GM19239 (cell line): ENCODE results near the gene SMARCC1.
"Not testable (repeated sequence)": the region's sequence is repeated elsewhere in the genome, so short reads cannot be mapped to it uniquely, and the experiment has no call there.

Source experiments
- DNase-seq: peaks from one replicate; pipeline ENCODE4 v3.0.0; 2011; ENCODE audit warnings: low spot score; ENCODE audit not compliant: insufficient read length
- FAIRE-seq: peaks from 2 replicates; lab custom pipeline; 2011; peaks lifted over from hg19 to GRCh38; lab: Jason Lieb, UNC

SMARCC1 gene

GRCh38 chr3:47781685-47782445 is at the start of gene SMARCC1:
Gene SMARCC1 (minus strand): TSS chr3:47781893. CDS start chr3:47781797, 96 bp downstream.
- peak; percentile 87 for DNase-seq
- FAIRE-seq = peak; percentile 92

DNA sequence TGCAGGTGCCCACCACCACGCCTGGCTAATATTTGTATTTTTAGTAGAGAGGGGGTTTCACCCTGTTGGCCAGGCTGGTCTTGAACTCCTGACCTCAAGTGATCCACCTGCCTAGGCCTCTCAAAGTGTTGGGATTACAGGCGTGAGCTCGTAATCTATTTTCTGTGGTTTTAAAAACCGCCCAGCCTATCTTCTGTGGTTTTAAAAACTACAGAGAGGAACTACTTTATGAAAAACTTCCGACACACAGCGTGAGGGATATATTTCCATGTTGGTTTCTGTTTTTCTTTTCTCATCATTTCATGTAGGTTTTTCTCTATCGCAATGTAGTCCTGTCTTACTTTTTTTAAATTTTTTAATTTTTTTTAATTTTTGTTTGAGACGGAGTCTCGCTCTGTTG is 47.8 kb upstream of the SMARCC1 start:
- not testable (repeated sequence) for DNase-seq, FAIRE-seq

DNA sequence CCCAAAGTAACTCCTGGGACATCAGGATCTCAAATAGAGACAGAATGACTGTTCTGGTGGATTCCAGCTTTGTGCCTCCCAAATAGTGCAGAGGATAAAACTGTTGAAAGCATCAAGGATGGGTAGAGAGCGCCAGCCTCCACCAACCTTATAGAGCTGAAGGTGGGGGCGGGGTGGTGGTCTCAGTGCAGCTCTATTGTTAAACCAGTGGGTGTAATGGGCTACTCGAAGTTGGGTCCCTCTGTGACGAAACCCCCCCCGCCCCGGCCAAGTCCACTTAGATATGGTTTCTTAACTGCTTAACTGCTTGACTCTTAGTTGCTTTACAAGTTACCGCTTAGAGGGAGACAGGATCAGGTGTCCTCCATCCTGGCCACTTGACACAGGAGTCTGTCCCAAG is 43.9 kb upstream of the SMARCC1 start:
- FAIRE-seq (no peak), DNase-seq (no peak)

- peak; percentile 96 for DNase-seq
- peak; percentile 87 for FAIRE-seq
Observed at GRCh38 chr3:47824541-47825473, 43.1 kb upstream of the SMARCC1 start.

- DNase-seq = no peak
- no peak for FAIRE-seq
Observed at GRCh38 chr3:47817609-47818008, 35.9 kb upstream of the SMARCC1 start.

DNA sequence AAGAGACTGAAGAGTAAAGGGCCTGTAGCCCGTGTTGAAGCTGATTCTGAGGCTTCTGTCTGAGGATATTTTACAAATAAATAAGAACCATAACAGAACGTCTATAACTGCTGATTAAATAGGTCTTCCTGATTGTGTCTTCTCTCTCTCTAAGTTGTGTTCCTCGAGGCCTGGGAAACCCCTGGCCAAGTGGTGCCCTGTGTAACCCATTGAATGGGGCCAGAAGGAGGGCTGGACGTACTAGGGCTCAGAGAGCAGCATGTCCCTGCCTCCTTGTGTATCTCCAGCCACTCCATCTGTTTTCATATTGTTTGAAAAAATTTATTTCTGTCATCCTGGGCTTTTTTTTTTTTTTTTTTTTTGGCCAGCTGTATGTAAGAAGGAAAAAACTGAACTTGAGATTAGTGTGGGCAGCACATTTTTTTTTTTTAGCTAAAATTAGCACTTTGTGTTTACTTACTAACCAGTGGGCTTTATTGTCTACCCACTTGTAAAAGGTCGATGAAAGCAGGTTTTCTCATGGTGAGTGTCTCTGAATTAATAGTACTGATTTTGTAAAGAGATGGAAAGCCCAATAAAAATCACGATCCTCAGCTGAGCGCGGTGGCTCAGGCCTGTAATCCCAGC is 32.0 kb upstream of the SMARCC1 start:
- FAIRE-seq (no peak), DNase-seq (no peak)

GRCh38 chr3:47804577-47804976 is 22.9 kb upstream of the SMARCC1 start:
- DNase-seq (no peak), FAIRE-seq (no peak)

GRCh38 chr3:47803480-47804025 is 21.9 kb upstream of the SMARCC1 start:
- FAIRE-seq = peak; percentile 14
- DNase-seq = no peak

GRCh38 chr3:47802734-47803479 is 21.2 kb upstream of the SMARCC1 start, which contains the start of gene DHX30:
Gene DHX30 (plus strand): TSS chr3:47803138. CDS start chr3:47810684, 7,546 bp downstream.
- peak; percentile 87 for DNase-seq
- peak; percentile 90 for FAIRE-seq

DNA sequence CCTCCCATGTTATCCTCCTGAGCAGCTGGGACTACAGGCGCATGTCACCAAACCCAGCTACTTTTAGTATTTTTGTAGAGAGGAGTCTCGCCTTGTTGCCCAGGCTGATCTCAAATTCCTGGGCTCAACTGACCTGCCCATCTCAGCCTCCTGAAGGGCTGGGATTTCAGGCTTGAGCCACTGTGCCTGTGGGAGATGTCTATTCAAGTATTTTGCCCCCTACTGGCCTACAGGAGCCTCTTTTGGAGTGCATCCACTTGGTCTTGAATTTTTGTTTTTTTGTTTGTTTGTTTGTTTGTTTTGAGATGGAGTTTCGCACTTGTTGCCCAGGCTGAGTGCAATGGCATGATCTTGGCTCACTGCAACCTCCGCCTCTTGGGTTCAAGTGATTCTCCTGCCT is 18.0 kb upstream of the SMARCC1 start:
- no peak for FAIRE-seq
- DNase-seq = no peak

GRCh38 chr3:47794544-47794943 is 12.9 kb upstream of the SMARCC1 start:
- DNase-seq (no peak), FAIRE-seq (no peak)

DNA sequence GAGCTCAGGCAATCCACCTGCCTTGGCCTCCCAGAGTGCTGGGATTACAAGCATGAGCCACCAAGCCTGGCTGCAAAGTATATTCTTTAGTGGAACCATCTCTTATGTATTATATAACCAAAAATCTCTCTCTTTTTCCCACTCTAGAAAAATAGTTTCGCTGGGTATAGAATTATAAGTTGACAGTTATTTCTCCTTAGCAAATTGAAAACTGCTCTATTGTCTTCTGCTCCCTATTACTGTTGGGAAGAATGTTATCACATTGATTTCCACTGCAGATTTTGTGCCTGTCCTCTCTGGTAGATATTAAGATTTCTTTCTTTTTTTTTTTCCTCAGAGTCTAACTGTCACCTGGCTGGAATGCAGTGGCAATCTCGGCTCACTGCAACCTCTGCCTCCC is 11.0 kb upstream of the SMARCC1 start:
- no peak for DNase-seq

DNA sequence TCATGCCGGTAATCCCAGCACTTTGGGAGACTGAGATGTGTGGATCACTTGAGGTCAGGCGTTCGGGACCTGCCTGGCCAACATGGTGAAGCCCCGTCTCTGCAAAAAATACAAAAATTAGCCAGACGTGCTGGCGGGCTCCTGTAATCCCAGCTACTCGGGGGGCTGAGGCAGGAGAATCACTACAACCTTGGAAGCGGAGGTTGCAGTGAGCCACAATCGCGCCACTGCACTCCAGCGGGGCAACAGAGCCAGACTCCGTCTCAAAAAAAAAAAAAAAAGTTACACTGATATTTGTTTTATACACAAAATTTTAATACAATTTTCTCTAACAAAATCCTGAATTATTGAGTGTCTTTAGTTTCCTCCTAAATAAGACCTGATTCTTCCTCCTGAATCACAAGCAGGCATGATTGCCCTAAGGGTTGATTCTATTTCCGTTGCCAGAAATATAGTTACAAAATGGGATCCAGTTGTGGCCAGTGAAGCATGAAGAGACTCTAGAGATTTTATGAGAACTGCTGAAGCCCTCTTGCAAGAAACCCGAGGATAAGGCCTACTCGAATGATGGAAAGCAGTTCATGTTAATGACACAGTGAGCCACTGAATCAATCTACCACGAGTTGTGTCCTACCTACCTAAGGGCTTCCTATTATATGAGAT is 9.6 kb upstream of the SMARCC1 start:
- FAIRE-seq = no peak

More for the DNA sequence above, 11.0 kb upstream of the SMARCC1 start:
- no peak for FAIRE-seq

DNA sequence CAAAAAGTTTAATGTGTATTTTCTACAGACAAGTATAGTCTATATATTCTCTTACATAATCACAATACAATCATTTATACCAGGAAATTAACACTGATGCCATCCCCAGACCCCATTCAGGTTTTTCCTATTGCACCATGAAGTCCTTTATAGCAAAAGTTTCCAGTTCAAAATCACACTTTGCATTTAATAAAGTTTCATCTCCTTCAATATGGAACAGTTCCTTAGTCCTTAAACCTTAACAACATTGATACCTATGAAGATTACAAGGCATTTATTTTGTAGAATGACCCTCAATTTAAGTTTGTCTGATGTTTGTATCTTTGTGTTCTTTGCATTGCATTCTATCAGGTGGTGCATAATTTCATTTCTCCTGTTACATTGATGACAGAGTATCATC is 2.0 kb upstream of the SMARCC1 start:
- FAIRE-seq = no peak
- DNase-seq = no peak

More for the DNA sequence above, 9.6 kb upstream of the SMARCC1 start:
- DNase-seq = no peak

GRCh38 chr3:47782446-47783308 is 984 bp upstream of the SMARCC1 start:
- FAIRE-seq (peak; percentile 84), DNase-seq (peak; percentile 9)

DNA sequence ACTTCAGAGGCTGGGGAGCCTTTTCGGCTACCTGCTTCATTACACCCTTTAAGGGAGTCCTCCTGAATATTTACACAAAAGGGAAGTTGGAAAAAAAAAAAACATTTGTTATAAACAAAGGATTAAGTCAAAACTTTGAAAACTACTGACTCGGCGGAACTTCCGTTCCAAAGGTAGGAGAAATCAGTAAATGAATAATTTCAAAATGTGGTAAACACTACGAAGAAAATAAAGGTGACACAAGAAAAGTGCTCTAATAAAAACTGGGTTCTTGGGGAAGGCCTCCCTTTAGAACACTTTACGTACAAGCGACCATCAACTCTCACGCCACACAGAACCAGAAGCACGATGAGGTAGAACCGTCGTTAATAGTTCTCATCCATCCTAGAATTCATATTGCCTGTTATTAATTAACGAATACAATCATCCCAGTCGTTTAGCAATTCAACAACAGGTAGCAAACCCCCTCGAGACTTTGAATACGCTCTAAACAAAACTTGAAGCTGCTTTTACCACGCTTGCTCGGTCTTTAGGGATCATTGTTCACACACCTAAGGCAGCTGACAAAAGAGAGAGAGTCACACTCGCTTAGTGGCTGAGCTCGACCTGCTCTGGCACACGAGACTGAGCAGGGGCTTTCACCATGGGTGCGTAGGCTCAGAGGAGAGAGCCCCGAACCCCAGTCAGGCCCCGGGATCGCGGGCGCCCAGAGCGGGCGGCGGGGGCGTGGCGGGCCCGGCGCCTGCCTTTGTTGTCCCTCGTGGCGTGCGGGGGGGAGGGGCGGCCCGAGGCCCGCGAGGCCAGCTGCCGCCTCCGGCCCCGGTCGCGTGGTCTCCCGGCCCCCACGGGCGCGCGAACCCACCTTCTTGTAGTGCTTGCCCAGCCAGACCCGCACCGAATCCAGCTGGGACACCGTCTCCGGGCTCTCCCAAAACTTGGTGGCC is 680 bp downstream of the SMARCC1 start:
- FAIRE-seq = peak; percentile 73
- DNase-seq = peak; percentile 23

- FAIRE-seq = no peak
Observed at GRCh38 chr3:47778746-47779145, 2.9 kb downstream of the SMARCC1 start.

More at GRCh38 chr3:47778746-47779145, 2.9 kb downstream of the SMARCC1 start:
- no peak for DNase-seq
